Sigmoid colon (tissue), 3 donors: ENCODE results near the gene NDP.

ENCODE experiments used
- POLR2A ChIP-seq, 2 donors: fragments of 450-650 bp; IDR thresholded peaks; one replicate each; pipeline ENCODE4 v1.6.1; 2016; ENCODE audit warnings: antibody characterized with exemption in 2 of 2, mild to moderate bottlenecking in 2 of 2, moderate library complexity in 2 of 2
- TF ChIP-seq, protein P1 (sequence below), 4 experiments: fragments of 450-650 bp in 3 of 4; fragments of 200-600 bp in 1 of 4; IDR thresholded peaks; one replicate each; pipeline ENCODE4 v1.5.1; 2016 to 2019; ENCODE audit warnings: antibody characterized with exemption in 4 of 4, mild to moderate bottlenecking in 3 of 4, moderate library complexity in 2 of 4

DNA sequence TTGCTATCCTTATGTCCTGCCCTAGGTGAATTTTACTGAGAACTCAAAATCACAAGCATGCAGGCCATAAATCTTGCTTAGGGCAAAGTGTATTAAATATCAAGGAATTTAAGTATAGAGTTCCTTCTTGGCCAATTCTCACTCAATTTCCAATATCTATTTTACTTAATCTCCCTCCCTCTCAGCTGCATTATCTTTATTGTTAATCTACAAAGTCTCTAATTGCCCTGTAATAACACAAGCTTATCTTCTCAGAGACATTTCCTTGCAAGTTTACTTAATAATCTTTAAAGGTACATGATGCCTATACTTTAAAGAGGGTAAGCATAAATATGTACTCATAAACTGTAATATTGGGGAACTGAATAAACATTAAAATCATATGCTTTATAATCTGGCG is 64.0 kb downstream of the NDP start:
- TF ChIP-seq, protein P1, sequence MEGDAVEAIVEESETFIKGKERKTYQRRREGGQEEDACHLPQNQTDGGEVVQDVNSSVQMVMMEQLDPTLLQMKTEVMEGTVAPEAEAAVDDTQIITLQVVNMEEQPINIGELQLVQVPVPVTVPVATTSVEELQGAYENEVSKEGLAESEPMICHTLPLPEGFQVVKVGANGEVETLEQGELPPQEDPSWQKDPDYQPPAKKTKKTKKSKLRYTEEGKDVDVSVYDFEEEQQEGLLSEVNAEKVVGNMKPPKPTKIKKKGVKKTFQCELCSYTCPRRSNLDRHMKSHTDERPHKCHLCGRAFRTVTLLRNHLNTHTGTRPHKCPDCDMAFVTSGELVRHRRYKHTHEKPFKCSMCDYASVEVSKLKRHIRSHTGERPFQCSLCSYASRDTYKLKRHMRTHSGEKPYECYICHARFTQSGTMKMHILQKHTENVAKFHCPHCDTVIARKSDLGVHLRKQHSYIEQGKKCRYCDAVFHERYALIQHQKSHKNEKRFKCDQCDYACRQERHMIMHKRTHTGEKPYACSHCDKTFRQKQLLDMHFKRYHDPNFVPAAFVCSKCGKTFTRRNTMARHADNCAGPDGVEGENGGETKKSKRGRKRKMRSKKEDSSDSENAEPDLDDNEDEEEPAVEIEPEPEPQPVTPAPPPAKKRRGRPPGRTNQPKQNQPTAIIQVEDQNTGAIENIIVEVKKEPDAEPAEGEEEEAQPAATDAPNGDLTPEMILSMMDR (IDR thresholded peaks at IDR 0.05): no peak
- no peak for TF ChIP-seq POLR2A (IDR thresholded peaks at IDR 0.05)
